T-helper 1 cell treated with Interleukin-12 subunit alpha and Interleukin-12 subunit beta and Interleukin-4 antibody, amounts not matched to agents 30 μg/mL and 1 μg/mL, for 36 hours (primary cell): ENCODE data around the gene ZNF680.
"Not testable (repeated sequence)": the region's sequence is repeated elsewhere in the genome, so short reads cannot be mapped to it uniquely, and the experiment has no call there.

Source experiments
- H3K27ac Mint-ChIP-seq: one replicate; pipeline ENCODE4 v1.8.0; 2021; ENCODE audit warnings: mild to moderate bottlenecking, mixed read lengths
- H3K27me3 Mint-ChIP-seq: one replicate; pipeline ENCODE4 v1.8.0; 2021; ENCODE audit warnings: low read depth, mixed read lengths
- H3K36me3 Mint-ChIP-seq: one replicate; pipeline ENCODE4 v1.8.0; 2021; ENCODE audit warnings: low read depth, mixed read lengths
- H3K4me1 Mint-ChIP-seq: one replicate; pipeline ENCODE4 v1.8.0; 2021; ENCODE audit warnings: low read depth, mixed read lengths
- H3K4me3 Mint-ChIP-seq: one replicate; pipeline ENCODE4 v1.8.0; 2021; ENCODE audit warnings: mild to moderate bottlenecking, moderate library complexity, mixed read lengths
- H3K9me3 Mint-ChIP-seq: one replicate; pipeline ENCODE4 v1.8.0; 2021; ENCODE audit warnings: mixed read lengths

The ZNF680 gene

GRCh38 chr7:64570284-64570605 is 7.4 kb upstream of the ZNF680 start:
- Mint-ChIP-seq H3K9me3 (peaks cover 13% of the 10 kb centered on the region), H3K4me3 (peak overlapping the region; percentile 75), H3K27me3 (peaks cover 14% of the 10 kb centered on the region)
- not testable (repeated sequence) for H3K4me1 Mint-ChIP-seq, H3K27ac Mint-ChIP-seq, H3K36me3 Mint-ChIP-seq

- H3K4me3 Mint-ChIP-seq: peak overlapping the region; percentile 75
- not testable (repeated sequence) for H3K36me3 Mint-ChIP-seq, H3K4me1 Mint-ChIP-seq
- H3K27me3 Mint-ChIP-seq: peaks cover 14% of the 10 kb centered on the region
- peak overlapping the region; percentile 52 for H3K27ac Mint-ChIP-seq
- H3K9me3 Mint-ChIP-seq: peaks cover 13% of the 10 kb centered on the region
Observed at GRCh38 chr7:64569372-64570283, 6.8 kb upstream of the ZNF680 start.

GRCh38 chr7:64562256-64562625 is 630 bp downstream of the ZNF680 start:
- Mint-ChIP-seq H3K4me3 (peak overlapping the region; percentile 100), H3K4me1 (peaks cover 12% of the 10 kb centered on the region), H3K27me3 (no peaks in the 10 kb centered on the region), H3K9me3 (peaks cover 35% of the 10 kb centered on the region), H3K27ac (peak overlapping the region; percentile 98), H3K36me3 (peaks cover 30% of the 10 kb centered on the region)

GRCh38 chr7:64559206-64559605 is 3.7 kb downstream of the ZNF680 start:
- Mint-ChIP-seq H3K27me3 (no peaks in the 10 kb centered on the region), H3K9me3 (peaks cover 50% of the 10 kb centered on the region), H3K36me3 (peaks cover 50% of the 10 kb centered on the region), H3K27ac (no peak overlapping the region), H3K4me1 (peaks cover 12% of the 10 kb centered on the region), H3K4me3 (no peak overlapping the region)

- Mint-ChIP-seq H3K4me1 (peaks cover 8% of the 10 kb centered on the region), H3K27ac (no peak overlapping the region), H3K9me3 (peaks cover 46% of the 10 kb centered on the region), H3K27me3 (no peaks in the 10 kb centered on the region), H3K4me3 (no peak overlapping the region), H3K36me3 (peaks cover 50% of the 10 kb centered on the region)
Observed at GRCh38 chr7:64558781-64559180, 4.1 kb downstream of the ZNF680 start.

- H3K27ac Mint-ChIP-seq: no peak overlapping the region
- H3K27me3 Mint-ChIP-seq: no peaks in the 10 kb centered on the region
- peaks cover 44% of the 10 kb centered on the region for H3K9me3 Mint-ChIP-seq
- H3K4me1 Mint-ChIP-seq: peaks cover 7% of the 10 kb centered on the region
- no peak overlapping the region for H3K4me3 Mint-ChIP-seq
- peaks cover 53% of the 10 kb centered on the region for H3K36me3 Mint-ChIP-seq
Observed at GRCh38 chr7:64558323-64558705, 4.6 kb downstream of the ZNF680 start.

GRCh38 chr7:64557601-64558322 is 5.1 kb downstream of the ZNF680 start:
- H3K36me3 Mint-ChIP-seq: peaks cover 52% of the 10 kb centered on the region
- H3K4me3 Mint-ChIP-seq: no peak overlapping the region
- H3K27ac Mint-ChIP-seq: no peak overlapping the region

GRCh38 chr7:64555046-64555445 is 7.8 kb downstream of the ZNF680 start:
- Mint-ChIP-seq H3K4me3 (no peak overlapping the region), H3K9me3 (peaks cover 53% of the 10 kb centered on the region), H3K4me1 (no peaks in the 10 kb centered on the region), H3K36me3 (peaks cover 54% of the 10 kb centered on the region), H3K27ac (no peak overlapping the region), H3K27me3 (no peaks in the 10 kb centered on the region)

More at GRCh38 chr7:64557601-64558322, 5.1 kb downstream of the ZNF680 start:
- Mint-ChIP-seq H3K4me1 (peaks cover 3% of the 10 kb centered on the region), H3K27me3 (no peaks in the 10 kb centered on the region), H3K9me3 (peaks cover 44% of the 10 kb centered on the region)

GRCh38 chr7:64554188-64554587 is 8.7 kb downstream of the ZNF680 start:
- H3K27me3 Mint-ChIP-seq, H3K27ac Mint-ChIP-seq, H3K4me1 Mint-ChIP-seq, H3K4me3 Mint-ChIP-seq: not testable (repeated sequence)
- Mint-ChIP-seq H3K36me3 (peaks cover 59% of the 10 kb centered on the region), H3K9me3 (peaks cover 52% of the 10 kb centered on the region)

GRCh38 chr7:64551375-64552142 is 11.3 kb downstream of the ZNF680 start:
- Mint-ChIP-seq H3K4me1 (no peaks in the 10 kb centered on the region), H3K9me3 (peaks cover 39% of the 10 kb centered on the region), H3K4me3 (no peak overlapping the region), H3K27ac (no peak overlapping the region), H3K27me3 (no peaks in the 10 kb centered on the region), H3K36me3 (peaks cover 53% of the 10 kb centered on the region)

- Mint-ChIP-seq H3K4me3 (no peak overlapping the region), H3K27ac (no peak overlapping the region), H3K9me3 (peaks cover 25% of the 10 kb centered on the region), H3K4me1 (no peaks in the 10 kb centered on the region), H3K27me3 (no peaks in the 10 kb centered on the region), H3K36me3 (peaks cover 50% of the 10 kb centered on the region)
Observed at GRCh38 chr7:64544010-64544409, 18.9 kb downstream of the ZNF680 start.

GRCh38 chr7:64541438-64542359 is 21.2 kb downstream of the ZNF680 start:
- no peaks in the 10 kb centered on the region for H3K27me3 Mint-ChIP-seq
- no peak overlapping the region for H3K27ac Mint-ChIP-seq
- no peak overlapping the region for H3K4me3 Mint-ChIP-seq
- peaks cover 46% of the 10 kb centered on the region for H3K36me3 Mint-ChIP-seq
- peaks cover 24% of the 10 kb centered on the region for H3K9me3 Mint-ChIP-seq
- no peaks in the 10 kb centered on the region for H3K4me1 Mint-ChIP-seq

GRCh38 chr7:64533756-64534155 is 29.1 kb downstream of the ZNF680 start:
- Mint-ChIP-seq H3K36me3 (peaks cover 70% of the 10 kb centered on the region), H3K4me3 (no peak overlapping the region), H3K27me3 (no peaks in the 10 kb centered on the region), H3K27ac (no peak overlapping the region), H3K9me3 (peaks cover 65% of the 10 kb centered on the region), H3K4me1 (peaks cover 4% of the 10 kb centered on the region)

GRCh38 chr7:64528770-64529169 is 34.1 kb downstream of the ZNF680 start:
- no peak overlapping the region for H3K4me3 Mint-ChIP-seq

More at GRCh38 chr7:64528770-64529169, 34.1 kb downstream of the ZNF680 start:
- Mint-ChIP-seq H3K9me3 (peaks cover 63% of the 10 kb centered on the region), H3K36me3 (peaks cover 59% of the 10 kb centered on the region), H3K4me1 (peaks cover 6% of the 10 kb centered on the region), H3K27ac (no peak overlapping the region), H3K27me3 (no peaks in the 10 kb centered on the region)
